Calu3 (cell line): ENCODE measurements around the gene CMIP. TPM values are rescaled to one million over a fixed set of nuclear protein-coding genes. Genes with fewer than 3 reads are reported as not detected.

Source experiments
- BruUV-seq: library from RNA; stranded (reverse); fragments of 400-500 nt; replicated peaks from 2 replicates; lab custom pipeline; 2021; lab: Mats Ljungman, UMichigan
- CTCF ChIA-PET: fragments of 300-600 bp; sonication (Branson Sonifier 250); formaldehyde crosslinking; loops from one replicate; lab custom pipeline; 2022; ENCODE audit warnings: antibody characterized with exemption; lab: Charles Lee
- DNase-seq: peaks from one replicate; pipeline ENCODE4 v3.0.0; 2022
- H3K27ac Mint-ChIP-seq: one replicate; pipeline ENCODE4 v1.8.0; 2022; ENCODE audit warnings: mixed read lengths; ENCODE audit not compliant: unreplicated experiment
- H3K27me3 Mint-ChIP-seq: one replicate; pipeline ENCODE4 v1.8.0; 2022; ENCODE audit warnings: mixed read lengths; ENCODE audit not compliant: unreplicated experiment
- H3K36me3 Mint-ChIP-seq: one replicate; pipeline ENCODE4 v1.8.0; 2022; ENCODE audit warnings: mild to moderate bottlenecking, moderate library complexity, mixed read lengths; ENCODE audit not compliant: insufficient read depth, unreplicated experiment
- H3K4me1 Mint-ChIP-seq: one replicate; pipeline ENCODE4 v1.8.0; 2022; ENCODE audit warnings: mild to moderate bottlenecking, low read depth, mixed read lengths; ENCODE audit not compliant: unreplicated experiment
- H3K4me3 Mint-ChIP-seq: one replicate; pipeline ENCODE4 v1.8.0; 2022; ENCODE audit warnings: mild to moderate bottlenecking, low read depth, moderate library complexity, mixed read lengths; ENCODE audit not compliant: unreplicated experiment
- H3K9me3 Mint-ChIP-seq: one replicate; pipeline ENCODE4 v1.8.0; 2022; ENCODE audit warnings: low read depth, mixed read lengths; ENCODE audit not compliant: unreplicated experiment
- CTCF ChIP-seq: fragments of 200-600 bp; IDR thresholded peaks from one replicate; pipeline ENCODE4 v1.8.0; 2022; ENCODE audit warnings: antibody characterized with exemption; ENCODE audit not compliant: unreplicated experiment
- intact Hi-C: fragments of 100-400 bp; cut with micrococcal nuclease; formaldehyde crosslinking; loops from one replicate; pipeline ENCODE4 v1.10.0; 2022; ENCODE audit not compliant: unreplicated experiment
- total RNA-seq: library from RNA; stranded (reverse); gene quantifications from 2 replicates; pipeline ENCODE4 v1.2.3, GENCODE V29; 2022

Gene CMIP
- total RNA-seq, 1 experiment from 2014 or later = 82.7 TPM

- no TSS peak for BruUV-seq
- CTCF ChIA-PET = interaction anchor here (0.6 kb wide), 1 partner anchor 227 kb away, joined by 5 read pairs; no protein-coding TSS in a partner anchor
- intact Hi-C loops = no loop called here
- Mint-ChIP-seq H3K9me3 (no peaks in the 10 kb centered on the region), H3K4me1 (peaks cover 65% of the 10 kb centered on the region), H3K4me3 (no peak overlapping the region), H3K27me3 (no peaks in the 10 kb centered on the region), H3K36me3 (peaks cover 41% of the 10 kb centered on the region), H3K27ac (peak overlapping the region; percentile 93)
- no peak for TF ChIP-seq CTCF
- DNase-seq = no peak
These were observed 11.3 kb downstream of the CMIP start for GRCh38 chr16:81455720-81456494.

- Mint-ChIP-seq H3K36me3 (peaks cover 36% of the 10 kb centered on the region), H3K27me3 (no peaks in the 10 kb centered on the region), H3K4me3 (peak overlapping the region; percentile 45), H3K4me1 (peaks cover 59% of the 10 kb centered on the region), H3K27ac (peak overlapping the region; percentile 93), H3K9me3 (no peaks in the 10 kb centered on the region)
- CTCF ChIA-PET = interaction anchor here (0.6 to 1.2 kb wide), 2 partner anchors 28 to 227 kb away, joined by 3 to 5 read pairs; no protein-coding TSS in a partner anchor
- intact Hi-C loops = no loop called here
- no peak for DNase-seq
- BruUV-seq = no TSS peak
- no peak for TF ChIP-seq CTCF
These were observed 12.1 kb downstream of the CMIP start for GRCh38 chr16:81456523-81457325.

GRCh38 chr16:81457326-81458133 is 12.9 kb downstream of the CMIP start:
- CTCF ChIA-PET = interaction anchor here (1.2 kb wide), 1 partner anchor 27 kb away, joined by 3 read pairs; no protein-coding TSS in a partner anchor
- Mint-ChIP-seq H3K36me3 (peaks cover 41% of the 10 kb centered on the region), H3K27me3 (no peaks in the 10 kb centered on the region), H3K9me3 (no peaks in the 10 kb centered on the region), H3K27ac (peak overlapping the region; percentile 93), H3K4me3 (peak overlapping the region; percentile 45), H3K4me1 (peaks cover 57% of the 10 kb centered on the region)
- DNase-seq = peak; percentile 56
- no peak for TF ChIP-seq CTCF
- BruUV-seq = no TSS peak
- intact Hi-C loops = no loop called here

- Mint-ChIP-seq H3K27ac (peak overlapping the region; percentile 93), H3K4me3 (peak overlapping the region; percentile 45), H3K27me3 (no peaks in the 10 kb centered on the region), H3K4me1 (peaks cover 50% of the 10 kb centered on the region), H3K9me3 (no peaks in the 10 kb centered on the region), H3K36me3 (peaks cover 41% of the 10 kb centered on the region)
- no peak for DNase-seq
- CTCF ChIA-PET = interaction anchor here (1.2 kb wide), 1 partner anchor 27 kb away, joined by 3 read pairs; no protein-coding TSS in a partner anchor
- TF ChIP-seq CTCF = no peak
- no TSS peak for BruUV-seq
- intact Hi-C loops = no loop called here
These were observed 13.6 kb downstream of the CMIP start for GRCh38 chr16:81458149-81458669.
